Natural killer cell (primary cell): ENCODE measurements around the gene MEF2D. TPM values are rescaled to one million over a fixed set of nuclear protein-coding genes. Genes with fewer than 3 reads are reported as not detected.

ENCODE experiments used
- ATAC-seq, 3 donors: fragments of 150-1000 bp in 2 of 3; fragments of 200-7000 bp in 1 of 3; cut with Tn5 transposase; 1 replicate in 1 of 3; 2 replicates in 2 of 3; pipeline ENCODE4 v1.10.0; 2021; ENCODE audit warnings: mild to moderate bottlenecking in 2 of 3, moderate library complexity in 2 of 3
- DNase-seq, 2 donors: peaks; one replicate each; pipeline versions ENCODE4 v3.0.0 to v3.0.0-alpha.2; 2013 to 2021; ENCODE audit warnings: mixed read lengths in 1 of 2
- H3K27ac ChIP-seq: one replicate; pipeline ENCODE4 v1.5.1; 2013; ENCODE audit warnings: mild to moderate bottlenecking, low read length
- H3K27me3 ChIP-seq: one replicate; pipeline ENCODE4 v1.6.1; 2013; ENCODE audit warnings: low read length; ENCODE audit not compliant: control insufficient read depth, insufficient read depth
- H3K36me3 ChIP-seq: one replicate; pipeline ENCODE4 v1.6.1; 2013; ENCODE audit warnings: low read length; ENCODE audit not compliant: control insufficient read depth, insufficient read depth
- H3K4me1 ChIP-seq: one replicate; pipeline ENCODE4 v1.6.1; 2013; ENCODE audit warnings: low read length; ENCODE audit not compliant: control insufficient read depth, insufficient read depth
- H3K4me3 ChIP-seq: one replicate; pipeline ENCODE4 v1.5.1; 2013; ENCODE audit warnings: low read length
- H3K9me3 ChIP-seq: one replicate; pipeline ENCODE4 v1.6.1; 2013; ENCODE audit warnings: low read length; ENCODE audit not compliant: control insufficient read depth, insufficient read depth
- H3K27ac Mint-ChIP-seq, 2 donors: one replicate each; pipeline ENCODE4 v1.8.0; 2022; ENCODE audit warnings: mild to moderate bottlenecking in 2 of 2, mixed read lengths in 2 of 2, moderate library complexity in 1 of 2
- H3K27me3 Mint-ChIP-seq, 2 donors: one replicate each; pipeline ENCODE4 v1.8.0; 2022; ENCODE audit warnings: low read depth in 2 of 2, mixed read lengths in 2 of 2
- H3K36me3 Mint-ChIP-seq: one replicate; pipeline ENCODE4 v1.8.0; 2022; ENCODE audit warnings: mixed read lengths
- H3K4me1 Mint-ChIP-seq, 2 donors: one replicate each; pipeline ENCODE4 v1.8.0; 2022; ENCODE audit warnings: mixed read lengths in 2 of 2
- H3K4me3 Mint-ChIP-seq: one replicate; pipeline ENCODE4 v1.8.0; 2022; ENCODE audit warnings: mild to moderate bottlenecking, moderate library complexity, mixed read lengths
- H3K9me3 Mint-ChIP-seq, 2 donors: one replicate each; pipeline ENCODE4 v1.8.0; 2022; ENCODE audit warnings: mixed read lengths in 2 of 2
- CTCF ChIP-seq: fragments of 200-600 bp; IDR thresholded peaks from one replicate; pipeline ENCODE4 v1.8.0; 2022; ENCODE audit warnings: antibody characterized with exemption
- WGBS: methylation state at CpG from one replicate; pipeline ENCODE4 v1.1.7; 2013; ENCODE audit warnings: missing lambda C conversion rate; ENCODE audit not compliant: insufficient coverage; 5-methylcytosine and 5-hydroxymethylcytosine counted together
- intact Hi-C: fragments of 100-400 bp; cut with micrococcal nuclease; formaldehyde crosslinking; loops from one replicate; pipeline ENCODE4 v1.14.2; 2022
- total RNA-seq, 4 donors: library from RNA; stranded (reverse); fragments of 120-200 nt in 1 of 4; gene quantifications; one replicate each; pipeline versions ENCODE4 v1.2.3 to v1.2.4, GENCODE V29; 2013 to 2022

The MEF2D gene
- total RNA-seq, 3 donors from 2014 or later (not counting 1 experiment from before 2014, with no cell fraction given) = 232 to 298 (median 284) TPM

GRCh38 chr1:156508205-156508954 is 7.8 kb upstream of the MEF2D start:
- intact Hi-C loops = no loop called here
- H3K27me3 ChIP-seq = no peaks in the 10 kb centered on the region
- H3K9me3 Mint-ChIP-seq = no peaks in the 10 kb centered on the region
- WGBS = 35% methylated on average over 6 of the region's 7 CpGs
- H3K4me1 Mint-ChIP-seq = peaks cover 47 to 60% of the 10 kb centered on the region in 2 donors
- ATAC-seq (peak in 2 of 3 donors; percentile 4 to 11), DNase-seq (peak in 1 of 2 donors; percentile 65)
- peak overlapping the region; percentile 60 for H3K4me3 Mint-ChIP-seq
- H3K9me3 ChIP-seq = no peaks in the 10 kb centered on the region
- H3K4me1 ChIP-seq = peaks cover 49% of the 10 kb centered on the region
- H3K36me3 Mint-ChIP-seq = no peaks in the 10 kb centered on the region
- H3K27ac ChIP-seq = peak overlapping the region; percentile 88
- no peaks in the 10 kb centered on the region for H3K36me3 ChIP-seq
- no peak overlapping the region for H3K4me3 ChIP-seq
- TF ChIP-seq CTCF = no peak
- no peaks in the 10 kb centered on the region for H3K27me3 Mint-ChIP-seq
- H3K27ac Mint-ChIP-seq = peak overlapping the region; percentile 91 to 99

- Histone ChIP-seq H3K4me1 (peaks cover 68% of the 10 kb centered on the region), H3K36me3 (no peaks in the 10 kb centered on the region), H3K27me3 (no peaks in the 10 kb centered on the region), H3K27ac (no peak overlapping the region), H3K9me3 (no peaks in the 10 kb centered on the region), H3K4me3 (no peak overlapping the region)
- Mint-ChIP-seq H3K27me3 (no peaks in the 10 kb centered on the region), H3K36me3 (no peaks in the 10 kb centered on the region), H3K9me3 (no peaks in the 10 kb centered on the region), H3K4me1 (peaks cover 67 to 70% of the 10 kb centered on the region in 2 donors), H3K4me3 (peak overlapping the region; percentile 85), H3K27ac (peak overlapping the region; percentile 96 to 99)
- intact Hi-C loops = no loop called here
- DNase-seq (no peak), ATAC-seq (no peak)
- WGBS = 89% methylated on average over 2 of the region's 2 CpGs
- TF ChIP-seq CTCF = no peak
Observed at GRCh38 chr1:156506450-156506849, 5.9 kb upstream of the MEF2D start.

GRCh38 chr1:156505679-156506298 is 5.2 kb upstream of the MEF2D start:
- DNase-seq (no peak), ATAC-seq (no peak)
- H3K36me3 Mint-ChIP-seq = no peaks in the 10 kb centered on the region
- no peaks in the 10 kb centered on the region for H3K9me3 Mint-ChIP-seq
- peaks cover 67 to 74% of the 10 kb centered on the region in 2 donors for H3K4me1 Mint-ChIP-seq
- TF ChIP-seq CTCF = no peak
- no peaks in the 10 kb centered on the region for H3K9me3 ChIP-seq
- H3K27ac Mint-ChIP-seq = peak overlapping the region; percentile 96 to 99
- peak overlapping the region; percentile 98 for H3K27ac ChIP-seq
- H3K27me3 ChIP-seq = no peaks in the 10 kb centered on the region
- peak overlapping the region; percentile 36 for H3K4me3 ChIP-seq
- no peaks in the 10 kb centered on the region for H3K27me3 Mint-ChIP-seq
- no peaks in the 10 kb centered on the region for H3K36me3 ChIP-seq
- H3K4me3 Mint-ChIP-seq = peak overlapping the region; percentile 85
- WGBS = 88% methylated on average over 18 of the region's 21 CpGs
- intact Hi-C loops = loop anchor here (1.0 to 2.0 kb wide), 2 partner anchors 17 to 48 kb away; no protein-coding TSS in a partner anchor
- peaks cover 70% of the 10 kb centered on the region for H3K4me1 ChIP-seq
